SKM-1 (cell line): ENCODE results near the gene LPP.

Experiments
- DNase-seq: peaks from one replicate; lab custom pipeline; 2025; ENCODE audit not compliant: unreplicated experiment; lab: John Stamatoyannopoulos, UW

The LPP gene

DNA sequence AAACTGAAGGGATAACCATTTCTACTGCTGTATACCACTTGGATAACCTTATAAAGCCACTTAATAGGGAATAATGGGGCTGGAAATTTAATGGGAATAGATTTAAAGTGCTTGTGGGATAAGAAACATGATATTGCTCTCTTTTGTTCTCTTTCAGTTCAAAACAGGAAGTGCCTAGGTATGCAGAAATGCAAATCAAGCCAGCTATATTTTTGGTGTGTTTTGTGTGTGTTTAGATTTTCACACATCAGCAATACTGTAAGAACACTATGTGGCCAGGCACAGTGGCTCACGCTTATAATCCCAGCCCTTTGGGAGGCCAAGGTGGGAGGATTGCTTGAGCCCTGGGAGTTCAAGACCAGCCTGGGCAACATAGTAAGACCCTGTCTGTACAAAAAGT lies 575.5 kb downstream of the LPP start:
- no peak for DNase-seq

DNA sequence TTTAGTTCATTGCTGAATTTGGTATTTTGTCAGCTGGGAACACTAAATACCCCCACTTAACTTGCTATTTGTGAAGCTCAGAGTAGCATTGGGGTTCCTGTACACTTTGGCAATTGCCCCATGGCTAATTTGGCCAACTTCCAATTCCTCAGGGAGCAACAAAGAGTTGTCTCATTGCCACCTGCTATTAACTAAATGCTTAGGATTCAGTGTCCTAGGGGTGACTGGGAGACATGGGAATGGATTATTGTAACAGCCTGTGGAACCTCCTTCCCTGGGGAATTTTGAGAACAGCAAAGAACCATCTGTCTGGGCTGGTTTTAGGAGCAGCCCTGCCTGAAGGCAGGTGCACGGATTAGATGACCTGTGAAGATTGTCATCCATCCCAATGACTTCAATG lies 580.4 kb downstream of the LPP start:
- DNase-seq, result no peak

DNA sequence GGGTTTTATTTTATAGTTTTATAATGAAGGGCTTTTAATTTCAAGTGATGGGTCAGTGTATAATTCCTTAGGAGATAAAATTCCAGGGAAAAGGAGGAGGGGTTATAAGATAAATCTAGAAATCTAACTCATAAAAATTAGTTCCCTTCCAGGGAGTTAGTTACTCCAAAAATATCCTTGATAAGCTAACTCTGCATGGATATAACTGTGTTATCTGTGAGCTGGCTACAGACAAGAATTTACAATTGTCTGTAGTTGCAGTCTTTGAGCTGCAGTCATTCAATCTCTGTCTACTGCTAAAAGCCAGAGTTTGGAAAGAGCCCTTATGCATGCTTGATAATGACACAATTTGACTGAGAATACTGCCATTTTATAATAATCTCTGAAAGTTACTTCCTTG lies 585.6 kb downstream of the LPP start:
- no peak for DNase-seq

DNA sequence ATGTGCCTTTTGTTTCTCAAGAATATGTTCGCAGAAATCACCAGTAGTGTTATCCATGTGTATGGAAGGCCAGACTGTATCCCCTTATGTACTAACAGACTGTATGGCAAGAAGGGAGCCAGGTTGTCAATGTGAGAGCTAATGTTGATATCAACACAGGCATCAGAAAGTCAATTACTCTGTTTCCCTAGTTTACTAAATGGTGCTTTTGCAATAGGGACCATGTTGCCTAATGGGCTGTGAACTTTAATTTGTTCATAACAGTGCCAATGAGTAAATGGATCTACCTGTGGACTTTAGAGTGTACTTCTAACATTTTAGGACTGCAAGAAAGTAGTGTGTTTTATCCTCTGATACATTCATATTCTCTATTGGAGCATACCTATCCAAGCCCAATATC lies 586.1 kb downstream of the LPP start:
- no peak for DNase-seq

DNA sequence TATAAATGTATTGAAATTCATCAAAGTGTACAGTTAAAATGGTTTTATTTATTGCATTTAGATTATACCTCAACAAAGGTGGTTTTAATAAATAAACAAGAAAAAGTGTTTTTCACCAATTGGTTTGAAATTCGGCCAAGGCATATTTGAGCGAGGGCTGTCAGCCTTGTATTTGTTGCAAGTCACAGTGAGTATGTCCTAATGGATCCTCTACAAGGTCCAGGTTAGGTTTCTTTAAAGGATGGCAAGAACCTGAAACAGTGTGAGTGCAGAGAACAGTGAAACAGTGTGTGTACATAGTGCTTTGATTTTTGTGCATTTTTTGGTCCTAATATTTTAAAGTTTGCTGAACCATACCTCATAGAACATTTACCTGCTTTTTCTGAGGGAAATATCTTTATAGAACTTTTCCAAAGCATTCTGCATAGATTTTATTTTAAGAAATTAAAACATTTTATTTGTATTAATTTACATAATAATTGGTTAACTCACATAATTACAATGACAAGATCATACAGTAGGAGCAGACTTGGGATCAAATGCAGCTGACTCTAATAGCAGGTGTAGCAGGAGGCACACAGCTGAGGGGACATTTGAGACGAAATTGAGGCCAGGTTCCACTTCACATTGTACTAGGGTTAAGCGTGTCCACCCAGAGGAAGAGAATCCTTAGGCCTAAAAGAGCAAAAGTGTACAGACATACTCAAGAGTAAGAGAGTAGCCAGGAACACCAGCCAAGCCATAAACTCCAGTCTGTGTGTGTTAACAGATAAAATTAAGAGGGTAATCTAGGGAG lies 589.0 kb downstream of the LPP start:
- DNase-seq, result no peak

DNA sequence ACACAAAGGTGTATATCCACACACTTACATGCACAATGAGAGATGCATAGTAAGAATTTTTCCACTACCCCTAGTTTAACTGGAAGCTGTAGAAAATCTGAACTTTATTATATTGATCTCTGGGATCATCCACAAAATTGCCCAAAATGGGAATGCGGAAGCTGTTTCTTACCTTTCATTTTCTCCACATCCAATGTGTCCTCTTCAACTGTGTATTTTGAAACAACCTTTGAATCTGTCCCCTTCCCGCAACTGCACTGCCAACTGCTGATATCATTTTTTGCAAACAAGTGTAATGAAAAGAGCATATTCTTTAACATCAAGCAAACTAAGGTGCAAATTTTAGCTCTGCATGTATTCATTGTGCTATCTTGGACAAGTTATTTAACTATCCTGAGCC lies 590.2 kb downstream of the LPP start:
- DNase-seq, result no peak

DNA sequence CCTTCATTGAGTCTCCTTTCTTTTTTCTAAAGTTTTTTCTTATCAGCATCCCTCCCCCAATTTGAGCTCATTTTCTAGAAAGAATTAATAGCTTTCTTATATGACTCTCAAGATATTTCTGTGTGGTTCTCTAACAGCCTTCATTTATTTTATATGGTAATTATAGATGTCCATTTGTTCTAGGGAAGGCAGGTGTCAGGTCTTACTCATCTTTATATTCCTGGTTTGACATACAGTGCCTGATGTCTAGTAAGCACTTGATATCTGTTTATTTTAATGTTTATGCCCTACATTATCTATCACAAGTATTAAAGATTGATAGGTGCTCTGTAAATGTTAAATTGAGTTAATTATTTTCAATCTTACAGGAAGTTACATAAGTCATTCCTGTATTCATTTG lies 591.1 kb downstream of the LPP start:
- no peak for DNase-seq

DNA sequence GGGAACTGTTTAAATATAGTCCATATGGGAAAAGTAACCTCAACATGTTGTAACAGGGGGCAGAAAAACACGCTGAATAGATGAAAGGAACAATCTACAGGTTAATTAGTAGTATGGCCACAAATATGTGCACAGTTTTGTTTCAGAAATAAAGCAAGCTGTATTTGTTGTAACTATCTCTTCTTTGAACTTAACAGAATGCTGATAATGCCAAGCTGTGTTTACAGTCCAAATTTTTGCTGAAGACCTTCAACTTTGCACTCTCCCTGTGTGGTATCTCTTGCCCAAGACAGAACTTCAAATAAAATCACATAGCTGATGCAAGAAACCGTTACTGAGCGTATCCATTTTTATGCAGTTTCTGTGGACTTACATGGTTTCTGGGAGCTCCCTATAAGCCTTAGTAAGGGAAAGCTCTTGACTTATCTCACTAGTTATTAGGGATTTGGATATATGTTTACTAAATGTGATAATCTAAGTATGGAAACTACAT lies 592.4 kb downstream of the LPP start:
- no peak for DNase-seq

DNA sequence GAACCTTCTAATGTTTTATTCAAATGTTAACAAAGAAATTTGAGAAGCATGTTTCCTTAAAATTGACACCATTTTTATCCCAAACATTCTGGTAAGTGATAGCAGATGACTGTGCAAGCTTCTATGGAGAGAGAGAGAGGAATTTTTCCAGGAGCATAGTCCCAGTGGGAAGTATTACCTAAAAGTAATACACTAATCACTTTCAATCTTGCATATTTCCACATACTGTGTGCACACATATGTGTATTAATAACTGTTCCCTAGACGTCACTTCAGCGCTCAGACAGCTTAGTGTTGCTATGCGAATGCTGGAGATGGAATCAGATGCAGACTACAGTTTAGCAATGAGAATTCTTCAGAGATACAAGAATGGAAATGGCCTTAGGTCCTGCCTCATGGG lies 593.5 kb downstream of the LPP start:
- DNase-seq, result no peak

DNA sequence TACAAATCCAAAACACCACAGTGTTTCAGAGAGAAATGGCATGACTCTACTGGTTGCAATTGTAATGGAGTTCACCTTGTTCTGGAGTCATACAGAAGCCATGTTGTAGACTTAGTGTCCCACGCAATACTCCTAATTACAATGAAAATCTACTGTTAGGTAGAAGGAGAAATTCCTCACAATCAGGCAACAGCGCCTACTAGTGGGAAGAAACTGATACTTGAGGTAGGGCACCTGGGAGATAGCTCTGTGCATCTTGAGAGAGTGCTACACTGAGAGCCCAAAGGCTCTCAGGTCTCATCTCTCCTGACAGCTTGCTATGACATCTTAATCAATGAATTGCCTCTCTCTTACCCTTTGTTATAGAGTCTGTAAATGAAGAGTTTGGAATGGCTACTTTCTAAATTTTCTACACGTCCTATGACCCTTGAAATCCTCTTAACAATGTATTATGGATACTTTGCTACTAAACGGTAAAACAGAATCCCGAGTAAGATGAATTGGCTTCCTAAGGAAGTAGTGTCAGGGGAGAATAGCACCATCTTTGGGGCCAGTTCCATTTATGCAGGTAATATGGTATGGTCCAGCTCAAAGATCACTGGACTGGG lies 595.2 kb downstream of the LPP start:
- DNase-seq, result peak; percentile 40

DNA sequence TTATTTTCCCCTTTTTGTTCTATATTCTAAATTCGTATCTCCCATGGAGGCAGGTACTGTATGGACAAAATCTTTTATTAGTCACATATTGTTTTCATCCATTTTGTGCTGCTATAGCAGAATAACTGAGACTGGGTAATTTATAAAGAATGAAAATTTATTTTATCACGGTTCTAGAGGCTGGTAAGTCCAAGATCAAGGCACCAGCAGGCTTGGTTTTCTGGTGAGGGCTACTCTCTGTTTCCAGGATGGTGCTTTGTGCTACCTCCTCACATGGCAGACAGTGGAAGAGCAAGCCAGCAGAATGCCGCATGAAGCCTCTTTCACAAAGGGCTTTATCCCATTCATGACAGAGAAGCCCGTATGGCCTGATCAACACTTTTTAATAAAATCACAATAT lies 595.9 kb downstream of the LPP start:
- DNase-seq, result no peak

DNA sequence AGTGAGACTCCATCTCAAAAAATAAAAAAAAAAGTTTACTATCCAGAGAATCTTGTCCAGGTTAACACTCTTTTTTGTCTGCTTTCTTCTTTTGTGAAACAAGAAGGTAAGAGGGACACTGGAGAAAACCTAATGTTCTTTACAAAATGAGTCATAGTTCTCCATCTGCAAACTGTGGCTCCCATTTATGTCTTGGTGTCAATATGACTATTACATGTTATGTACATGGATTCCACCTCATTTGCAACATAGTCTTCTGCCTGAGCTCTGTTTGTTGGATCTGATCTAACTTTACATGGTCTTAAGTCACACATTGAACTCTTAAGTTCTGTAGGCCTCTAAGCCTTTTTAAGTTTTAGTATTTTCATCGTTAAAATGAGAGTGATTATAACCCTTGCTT lies 596.7 kb downstream of the LPP start:
- no peak for DNase-seq

DNA sequence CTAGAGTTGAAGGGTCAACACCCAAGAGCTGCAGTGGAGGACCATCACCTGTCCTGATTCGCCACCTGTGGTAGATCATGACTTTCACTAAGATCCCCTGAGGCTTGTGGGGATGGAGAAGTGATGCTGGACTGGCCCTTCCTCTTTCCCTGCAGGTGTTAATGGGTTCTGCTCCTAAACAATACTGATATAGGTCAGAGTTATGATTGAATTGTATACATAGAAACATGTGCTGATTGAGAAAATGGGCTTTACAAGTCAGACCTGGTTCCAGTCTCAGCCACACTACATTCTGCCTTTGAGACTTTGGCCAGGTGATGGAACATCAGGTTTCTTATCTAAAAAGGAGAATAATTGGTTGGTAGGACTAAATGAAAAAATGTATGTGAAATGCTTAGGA lies 598.9 kb downstream of the LPP start:
- DNase-seq, result no peak

DNA sequence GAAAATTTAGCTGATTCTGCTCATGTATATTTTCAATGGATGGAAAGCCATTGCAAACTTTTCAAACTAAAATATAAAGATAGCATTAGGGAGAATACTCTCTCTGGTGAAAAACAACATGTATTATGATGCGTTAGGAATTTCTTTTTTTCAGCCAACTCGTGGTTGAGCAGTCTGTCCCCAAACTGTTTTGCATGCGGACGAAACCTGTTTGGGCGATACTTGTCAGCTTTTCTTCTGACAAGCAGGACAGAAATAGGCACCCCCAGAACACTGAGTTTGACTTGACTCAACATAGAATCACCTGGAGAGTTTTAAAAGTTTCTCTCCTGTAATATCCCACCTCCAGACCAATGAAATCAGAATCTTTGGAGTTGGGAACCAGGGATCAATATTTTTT lies 600.3 kb downstream of the LPP start:
- no peak for DNase-seq

DNA sequence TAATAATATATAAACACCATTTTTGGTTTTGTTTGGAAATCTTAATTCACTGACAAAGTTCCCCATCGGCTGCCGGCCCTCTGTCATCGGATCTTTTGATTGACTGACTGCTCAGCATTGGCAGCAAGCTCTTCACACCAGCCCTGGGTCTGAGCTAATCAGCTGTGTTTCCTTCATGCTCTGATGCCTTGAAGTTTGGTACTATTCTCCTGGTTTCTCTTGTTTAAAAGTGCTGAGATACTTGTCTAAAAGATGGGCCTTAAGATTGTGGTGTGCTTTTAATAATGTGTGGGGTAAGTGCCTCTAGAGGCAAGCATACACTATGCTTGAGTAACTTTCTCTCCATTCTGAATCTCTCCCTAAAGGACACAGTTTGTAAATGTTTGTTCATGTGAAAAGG lies 602.3 kb downstream of the LPP start:
- no peak for DNase-seq

DNA sequence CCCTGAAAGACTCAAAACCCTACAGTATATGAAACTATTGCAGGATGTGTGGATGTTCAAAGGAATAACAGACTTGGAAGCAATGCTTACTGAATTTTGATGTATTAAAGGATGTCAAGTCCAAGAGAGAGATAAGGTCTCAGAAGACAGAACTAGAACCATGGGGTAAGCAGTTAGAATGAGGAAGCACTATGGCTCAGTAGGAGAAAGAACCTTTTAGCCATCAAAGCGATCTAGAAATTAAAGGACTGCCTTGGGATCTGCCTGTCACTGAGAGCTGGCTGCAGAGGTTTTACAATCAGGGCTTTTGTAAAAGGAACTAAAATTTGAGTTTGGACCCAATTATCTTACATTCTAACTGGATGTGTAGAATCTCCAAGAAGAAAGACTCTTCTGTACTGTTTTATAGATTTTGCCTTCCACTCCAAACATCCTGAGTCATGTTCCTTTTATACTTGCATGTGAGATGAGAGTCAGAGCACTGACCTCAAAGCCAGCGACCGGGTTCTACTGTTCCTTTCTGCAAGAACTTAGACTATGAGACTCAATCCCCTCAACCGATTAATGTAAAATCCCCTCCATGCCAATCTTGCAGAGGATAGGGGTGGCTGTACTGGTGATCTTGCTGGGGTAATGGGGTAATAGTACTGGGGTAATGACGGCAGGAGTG lies 605.5 kb downstream of the LPP start:
- no peak for DNase-seq

DNA sequence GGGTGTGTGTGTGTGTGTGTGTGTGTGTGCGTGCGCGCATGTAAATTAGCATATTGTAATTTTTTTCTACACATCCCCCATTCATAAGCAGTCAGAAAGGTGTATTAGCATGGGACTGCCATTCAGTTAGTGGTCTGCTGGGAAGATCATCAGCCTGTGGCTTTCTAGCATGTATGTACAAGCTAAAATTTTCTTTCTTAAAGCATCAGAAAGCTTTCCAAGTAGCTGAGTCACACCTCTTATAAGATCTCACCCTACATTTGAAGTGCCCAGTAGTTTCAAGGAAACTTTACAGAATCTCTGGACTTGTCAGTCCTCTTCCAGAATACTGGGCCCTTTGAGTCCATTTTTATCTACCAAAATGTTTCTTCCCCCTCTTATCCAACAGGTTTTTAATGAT lies 606.5 kb downstream of the LPP start:
- no peak for DNase-seq

DNA sequence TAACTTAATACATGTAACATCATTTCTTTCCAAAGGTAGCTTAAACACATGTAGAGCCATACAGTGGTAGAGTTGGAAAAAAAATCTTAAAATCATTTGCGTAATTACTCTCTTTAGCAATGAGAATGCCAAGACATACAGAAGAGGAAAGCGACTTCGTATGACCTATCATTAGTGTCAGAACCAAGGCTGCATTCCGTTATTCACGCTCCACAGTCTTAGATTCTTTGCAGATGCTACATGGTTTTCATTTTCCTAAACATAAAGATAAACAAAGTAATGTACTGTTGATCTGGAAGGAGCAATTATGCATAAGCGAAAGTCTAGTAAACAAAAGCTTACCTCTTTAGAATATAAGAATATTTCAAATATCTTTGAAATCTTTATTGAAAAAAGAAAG lies 607.5 kb downstream of the LPP start:
- DNase-seq, result no peak

DNA sequence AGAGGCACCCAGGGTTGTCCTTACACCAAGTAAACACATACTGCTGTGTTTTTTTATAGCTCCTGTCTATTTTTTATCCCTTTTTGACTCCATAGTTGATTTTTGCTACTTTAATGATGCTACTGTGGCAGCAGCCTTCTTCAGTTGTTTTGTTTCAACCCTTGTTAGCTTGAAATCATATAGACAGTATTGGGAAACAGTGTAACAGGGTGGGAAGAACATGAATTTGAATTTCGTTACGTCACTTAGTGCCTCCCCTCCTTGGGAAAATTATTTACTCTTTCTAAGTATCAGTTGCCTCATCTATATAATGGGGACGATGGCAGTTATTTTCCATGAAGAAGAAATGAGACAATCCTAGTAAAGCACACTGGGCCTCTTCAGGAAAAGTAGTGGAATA lies 608.0 kb downstream of the LPP start:
- DNase-seq, result no peak

DNA sequence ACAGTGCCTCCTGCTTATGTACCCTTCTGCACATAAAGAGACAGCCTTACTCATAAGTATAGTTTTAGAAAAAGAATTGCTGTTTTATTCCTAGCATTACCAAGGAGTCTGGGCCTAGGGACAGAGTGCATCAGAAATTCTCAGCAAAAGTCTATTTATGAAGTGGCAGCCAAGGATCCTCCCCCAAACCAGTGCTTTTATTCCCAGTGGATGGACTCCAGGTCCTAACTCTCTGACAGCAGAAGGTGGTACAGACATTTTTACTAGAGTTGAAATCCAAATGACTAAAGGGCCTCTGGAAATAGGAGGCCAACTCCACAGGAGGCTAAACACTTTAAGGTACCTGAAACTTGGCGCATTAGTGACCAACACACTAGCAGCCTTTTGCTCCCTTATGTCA lies 610.7 kb downstream of the LPP start:
- DNase-seq, result no peak

DNA sequence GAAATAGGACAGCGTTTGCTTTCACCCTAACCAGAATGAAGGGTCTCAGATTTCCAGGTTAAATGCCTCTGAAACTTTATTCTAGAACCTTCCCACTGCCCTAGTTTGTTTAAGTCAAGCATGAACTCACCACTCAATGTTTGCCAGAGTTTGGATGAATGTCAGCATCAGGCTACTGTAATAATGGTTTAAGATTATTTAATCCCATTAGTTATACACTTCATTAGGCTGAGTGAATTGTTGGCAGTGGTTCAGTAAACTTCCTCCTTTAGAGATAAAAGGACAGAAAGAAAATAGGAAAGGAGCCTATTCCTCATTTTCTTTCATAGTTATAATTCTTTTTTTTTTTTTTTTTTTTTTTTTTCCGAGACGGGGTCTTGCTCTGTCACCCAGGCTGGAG lies 615.9 kb downstream of the LPP start:
- no peak for DNase-seq

DNA sequence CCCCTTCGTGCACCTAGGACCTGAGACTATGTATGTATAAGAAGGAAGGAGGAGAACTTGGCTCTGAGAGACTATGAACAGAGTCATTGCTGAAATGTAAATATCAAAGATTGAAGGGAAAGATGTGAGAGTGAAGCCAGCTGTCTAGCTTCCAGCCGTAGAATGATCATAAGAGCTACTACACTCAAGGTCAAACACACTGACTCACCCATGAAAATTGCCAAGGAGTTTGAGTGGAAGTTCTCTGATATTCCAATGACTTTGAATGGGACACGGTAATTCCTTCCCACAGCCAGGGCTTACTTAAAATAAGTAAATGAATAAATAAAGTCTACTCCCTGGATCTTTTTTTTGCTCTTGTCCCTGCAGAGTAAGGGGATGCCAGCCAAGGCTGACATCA lies 618.9 kb downstream of the LPP start:
- DNase-seq, result no peak
